K562 (cell line): ENCODE results near the gene CHD1L. TPM values are rescaled to one million over a fixed set of nuclear protein-coding genes. Genes with fewer than 3 reads are reported as not detected.

Source experiments
- ATAC-seq: fragments of 200-7000 bp; cut with Tn5 transposase; 3 replicates; pipeline ENCODE4 v1.9.1; 2020; ENCODE audit warnings: moderate library complexity
- BruUV-seq: library from RNA; stranded (reverse); fragments of 400-500 nt; replicated peaks from 2 replicates; lab custom pipeline; 2021; lab: Mats Ljungman, UMichigan
- CTCF ChIA-PET: fragments of 300-600 bp; formaldehyde crosslinking; extraction: SDS; loops from one replicate; lab custom pipeline; 2021; ENCODE audit warnings: low intra/inter-chr PET ratio; lab: Yijun Ruan, JAX
- POLR2A ChIA-PET: fragments of 300-600, 350-650 bp; sonication (Branson Sonifier 250); formaldehyde crosslinking; extraction: SDS; loops from one replicate; lab custom pipeline; 2021; ENCODE audit warnings: antibody characterized with exemption, inconsistent platforms; lab: Yijun Ruan, JAX
- DNase-seq, 4 experiments: peaks; one replicate each; pipeline versions ENCODE4 v3.0.0 to v3.0.0-alpha.2; 2011 to 2018; ENCODE audit warnings: low spot score in 3 of 4, mixed read lengths in 3 of 4; ENCODE audit errors: extremely low read depth in 1 of 4
- FAIRE-seq: peaks from 2 replicates; lab custom pipeline; 2011; peaks lifted over from hg19 to GRCh38; lab: Jason Lieb, UNC
- H2AFZ ChIP-seq: 2 replicates; pipeline ENCODE4 v1.6.0; 2011; ENCODE audit warnings: low read depth, low read length, control low read depth, inconsistent platforms
- H3K27ac ChIP-seq: fragments of 200-600 bp; 3 replicates; pipeline ENCODE4 v1.8.0; 2011; ENCODE audit warnings: low read depth, mild to moderate bottlenecking, control low read depth, inconsistent platforms, low read length, moderate library complexity, mixed read lengths; ENCODE audit errors: extremely low read depth
- H3K27me3 ChIP-seq, 2 experiments: fragments of 300-600 bp in 1 of 2; 2 replicates in 1 of 2; 3 replicates in 1 of 2; pipeline versions ENCODE4 v1.6.0 to v1.8.0; 2011; ENCODE audit warnings: inconsistent platforms in 2 of 2, low read length in 2 of 2, mild to moderate bottlenecking in 1 of 2, mixed read lengths in 1 of 2, moderate library complexity in 1 of 2; ENCODE audit not compliant: control insufficient read depth in 2 of 2, insufficient read depth in 2 of 2
- H3K36me3 ChIP-seq: fragments of 300-600 bp; 3 replicates; pipeline ENCODE4 v1.8.0; 2011; ENCODE audit warnings: mild to moderate bottlenecking, low read length, inconsistent platforms; ENCODE audit not compliant: control insufficient read depth, insufficient read depth
- H3K4me1 ChIP-seq, 2 experiments: fragments of 200-600 bp in 1 of 2; replicated peaks in 1 of 2; 2 replicates in 1 of 2; 3 replicates in 1 of 2; pipeline versions ENCODE4 v1.5.1 to v1.8.0; 2011; ENCODE audit warnings: inconsistent platforms in 2 of 2, low read length in 2 of 2, mild to moderate bottlenecking in 1 of 2, mixed read lengths in 1 of 2, moderate library complexity in 1 of 2; ENCODE audit not compliant: control insufficient read depth in 2 of 2, insufficient read depth in 2 of 2
- H3K4me2 ChIP-seq: 2 replicates; pipeline ENCODE4 v1.6.1; 2011; ENCODE audit warnings: low read length, control low read depth, inconsistent platforms, mixed read lengths; ENCODE audit not compliant: insufficient read depth
- H3K4me3 ChIP-seq: fragments of 200-600 bp; sonication (generic), shearing (Covaris generic); 2 replicates; pipeline ENCODE4 v1.5.1; 2016; ENCODE audit warnings: control low read depth, inconsistent platforms
- H3K79me2 ChIP-seq: fragments of 200-600 bp; 3 replicates; pipeline ENCODE4 v1.8.0; 2011; ENCODE audit warnings: low read length, inconsistent platforms; ENCODE audit not compliant: control insufficient read depth, insufficient read depth
- H3K9ac ChIP-seq, 2 experiments: 2 replicates each; pipeline versions ENCODE4 v1.6.0 to v1.6.1; 2011; ENCODE audit warnings: low read depth in 2 of 2, low read length in 2 of 2, control low read depth in 1 of 2, inconsistent platforms in 1 of 2, mild to moderate bottlenecking in 1 of 2, mixed read lengths in 1 of 2; ENCODE audit not compliant: insufficient read depth in 1 of 2
- H3K9me1 ChIP-seq: one replicate; pipeline ENCODE4 v1.6.0; 2011; ENCODE audit warnings: inconsistent platforms, mild to moderate bottlenecking, low read length, moderate library complexity; ENCODE audit not compliant: control insufficient read depth, insufficient read depth
- H3K9me3 ChIP-seq: replicated peaks from 2 replicates; pipeline ENCODE4 v1.5.1; 2011; ENCODE audit warnings: low read depth, low read length, inconsistent platforms; ENCODE audit not compliant: control insufficient read depth, insufficient read depth
- H4K20me1 ChIP-seq: replicated peaks from 2 replicates; pipeline ENCODE4 v1.6.1; 2011; ENCODE audit warnings: low read length, inconsistent platforms, mixed read lengths; ENCODE audit not compliant: control insufficient read depth, insufficient read depth
- CBFA2T3 ChIP-seq: fragments of 450-650 bp; IDR thresholded peaks from 2 replicates; pipeline ENCODE4 v1.6.1; 2017
- E2F5 ChIP-seq: sonication (generic); formaldehyde crosslinking; IDR thresholded peaks from 2 replicates; pipeline ENCODE4 v1.8.0; 2022; ENCODE audit warnings: mild to moderate bottlenecking, missing genetic modification reagents
- SFPQ ChIP-seq: fragments of 200-400 bp; formaldehyde crosslinking; IDR thresholded peaks from 2 replicates; pipeline ENCODE4 v1.6.1; 2017; ENCODE audit warnings: mild to moderate bottlenecking, low read depth, low read length, moderate library complexity
- ZBTB2 ChIP-seq: fragments of 450-650 bp; IDR thresholded peaks from 2 replicates; pipeline ENCODE4 v1.6.1; 2016; ENCODE audit warnings: antibody characterized with exemption
- ZMIZ1 ChIP-seq, 2 experiments: fragments of 150-350 bp in 1 of 2; IDR thresholded peaks; 2 replicates each; pipeline ENCODE4 v1.6.1; 2012 to 2016; ENCODE audit warnings: low read depth in 2 of 2, low read length in 2 of 2, mild to moderate bottlenecking in 1 of 2, moderate library complexity in 1 of 2
- ZNF124 ChIP-seq: sonication (generic); formaldehyde crosslinking; IDR thresholded peaks from 2 replicates; pipeline ENCODE4 v1.8.1; 2022; ENCODE audit warnings: missing genetic modification reagents
- WGBS: fragments of 100-300 bp; shearing (Covaris generic); methylation state at CpG from one replicate; pipeline ENCODE4 v1.1.6; 2016; ENCODE audit warnings: low coverage, mixed read lengths; ENCODE audit not compliant: insufficient coverage; ENCODE audit errors: missing lambda C conversion rate; 5-methylcytosine and 5-hydroxymethylcytosine counted together
- in situ Hi-C: fragments of 300-500 bp; cut with MboI; formaldehyde crosslinking; loops from 4 replicates; pipeline ENCODE4 v1.15.0; 2018; ENCODE audit warnings: inconsistent platforms, mixed read lengths
- intact Hi-C: fragments of 100-400 bp; cut with micrococcal nuclease; formaldehyde crosslinking; loops from 2 replicates; pipeline ENCODE4 v1.14.2; 2022
- polyA plus RNA-seq, 8 experiments: library from polyadenylated mRNA; depleted of rRNA in 4 of 8; stranded (reverse) in 5 of 8; unstranded in 3 of 8; fragments of >200 nt; fragmentation: Nextera tagmentation in 2 of 8; fragmentation: Illumina TruSeq in 1 of 8; extraction: Ambion mirVana in 2 of 8; extraction: Trizol in 1 of 8; gene quantifications; 2 replicates each; pipeline versions ENCODE4 v1.2.1 to v1.2.3, GENCODE V29; 2011 to 2014; ENCODE audit warnings: inconsistent platforms in 1 of 8, missing spikeins in 1 of 8
- total RNA-seq, 7 experiments: library from RNA; depleted of rRNA in 6 of 7; stranded (reverse); fragments of >200 nt in 6 of 7; fragmentation: Illumina TruSeq in 2 of 7; extraction: Trizol in 2 of 7; gene quantifications; 2 replicates each; pipeline versions ENCODE4 v1.2.1 to v1.2.3, GENCODE V29; 2011 to 2021; ENCODE audit warnings: low replicate concordance in 1 of 7

Gene CHD1L
- total and polyA plus RNA-seq, 9 of the 15 experiments (the other 6 are each of a cell fraction or from before 2014, with no cell fraction given): 25.0 to 93.3 (median 59.1) TPM

GRCh38 chr1:147243841-147244240, 1.4 kb downstream of the CHD1L start (continued):
- TF ChIP-seq SFPQ (no peak), E2F5 (CRISPR knock-in tag) (no peak)

- peak overlapping the region; percentile 26 for H2AFZ ChIP-seq
- peak overlapping the region; percentile 86 for H3K27ac ChIP-seq
- H3K9ac ChIP-seq: peak overlapping the region; percentile 67 to 93; a peak in 3 of 4 replicates
- no peaks in the 10 kb centered on the region for H3K9me3 ChIP-seq
- no TSS peak for BruUV-seq
- no peaks in the 10 kb centered on the region for H3K9me1 ChIP-seq
- peak overlapping the region; percentile 87 for H3K4me3 ChIP-seq
- H3K27me3 ChIP-seq: no peaks in the 10 kb centered on the region
- intact Hi-C loops: no loop called here
- 2% methylated on average over 6 of the region's 6 CpGs for WGBS
- ChIA-PET POLR2A (interaction anchor here (0.5 to 4.2 kb wide), 5 partner anchors 8 to 160 kb away, joined by 3 to 26 read pairs (median 3); no protein-coding TSS in a partner anchor), CTCF (no interaction called here)
- FAIRE-seq (peak; percentile 80), DNase-seq (peak; percentile 50 to 72 (median 57)), ATAC-seq (peak; percentile 48)
- H3K79me2 ChIP-seq: peaks cover 76% of the 10 kb centered on the region
- peaks cover 14% of the 10 kb centered on the region; the same call in 1 of the 3 replicates for H3K36me3 ChIP-seq
- H3K4me2 ChIP-seq: peak overlapping the region; percentile 86
- H4K20me1 ChIP-seq: peaks cover 5% of the 10 kb centered on the region; the same call in 1 of the 2 replicates
- in situ Hi-C loops: no loop called here
- H3K4me1 ChIP-seq: peaks cover 11 to 32% of the 10 kb centered on the region in 2 experiments
- TF ChIP-seq ZBTB2 (no peak), ZNF124 (no peak), CBFA2T3 (no peak), ZMIZ1 (IDR thresholded peaks at IDR 0.05; ENCODE audit: low read depth in 2 of 2, low read length in 2 of 2) (0 out of 4 replicates have a peak, but pooled peaks of 1 of the 2 experiments have one; percentile 28)
Measured at GRCh38 chr1:147245129-147245528, 2.6 kb downstream of the CHD1L start.
